HG02571 (cell line): ENCODE data around the gene PLXNA2.

Source experiments
- ATAC-seq: cut with Tn5 transposase; IDR thresholded peaks from one replicate; pipeline ENCODE4 v1.9.1; 2021; ENCODE audit warnings: mild to moderate bottlenecking, moderate library complexity; ENCODE audit not compliant: unreplicated experiment

Gene PLXNA2

GRCh38 chr1:208126108-208126507, 118.1 kb downstream of the PLXNA2 start:
- ATAC-seq = no peak

DNA sequence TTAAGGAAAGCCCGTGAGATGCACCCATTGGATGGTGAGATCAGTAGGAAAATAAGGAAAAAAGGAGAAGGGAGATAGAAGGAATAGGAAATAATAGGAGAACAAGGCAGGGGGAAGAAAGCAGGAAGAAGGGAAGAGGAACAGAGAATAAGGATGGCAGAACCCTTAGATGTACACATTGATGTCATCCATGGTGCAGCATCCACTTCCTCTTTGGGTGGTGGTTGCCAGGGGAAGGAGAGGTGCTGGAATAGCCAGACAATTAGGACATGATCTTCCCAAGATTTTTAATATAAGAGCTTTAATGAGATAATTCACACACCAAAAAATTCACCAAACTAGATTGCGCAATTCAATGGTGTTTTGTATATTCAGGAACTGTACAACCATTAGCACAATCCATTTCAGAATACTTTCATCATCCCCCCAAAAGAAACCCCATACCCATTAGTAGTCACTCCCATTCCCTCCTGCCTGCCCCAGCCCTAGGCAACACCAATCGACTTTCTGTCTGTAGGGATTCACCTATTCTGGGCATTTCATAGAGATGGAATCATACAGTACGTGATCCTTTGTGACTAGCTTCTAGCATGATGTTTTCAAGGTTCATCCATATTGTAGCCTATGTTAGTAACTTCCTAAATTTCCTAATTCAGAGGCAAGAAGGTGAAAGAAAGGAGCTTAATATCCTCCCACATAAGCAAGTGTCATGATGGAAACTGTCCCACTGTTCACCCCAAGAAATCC, 121.4 kb downstream of the PLXNA2 start:
- no peak for ATAC-seq

DNA sequence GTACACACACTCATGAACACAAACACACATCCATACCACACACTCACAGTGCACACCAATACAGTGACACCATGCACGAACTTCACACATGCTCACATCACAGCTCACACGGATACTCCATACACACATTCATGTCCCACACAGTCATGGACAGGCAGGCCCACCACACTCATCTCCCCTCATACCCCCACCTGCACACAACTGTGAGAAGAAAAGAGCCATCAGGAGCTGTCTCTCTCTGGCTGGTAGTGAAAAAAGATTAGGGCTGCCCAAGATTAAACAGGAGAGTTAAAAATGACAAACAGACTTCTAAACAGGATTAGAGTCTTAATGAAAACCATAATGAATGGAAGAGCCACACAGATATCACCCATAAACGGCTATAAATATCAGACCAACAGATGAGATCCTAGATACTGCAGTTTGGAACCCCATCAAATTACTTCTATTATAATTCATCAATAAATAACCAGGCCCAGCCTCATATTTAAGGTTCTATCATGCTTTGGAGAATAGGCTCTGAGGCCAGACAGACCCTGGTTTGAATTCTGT, 122.3 kb downstream of the PLXNA2 start:
- no peak for ATAC-seq

DNA sequence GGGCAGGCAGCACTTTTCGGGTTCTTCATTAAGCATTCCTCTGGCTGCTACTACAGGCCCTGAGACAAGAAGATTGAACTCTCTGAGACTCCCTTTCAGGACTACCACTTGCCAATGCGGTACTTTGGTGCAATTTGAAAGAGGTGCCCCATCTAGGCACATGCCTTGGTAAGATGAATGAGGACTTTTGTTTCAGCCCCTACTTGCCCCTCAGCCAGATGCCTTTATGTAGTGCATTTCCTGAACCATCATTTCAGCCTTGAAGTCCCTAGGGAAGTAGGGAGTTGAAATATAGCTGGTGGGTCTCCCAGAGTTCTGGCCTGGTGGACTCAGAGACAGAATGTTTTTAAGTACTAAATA, 123.8 kb downstream of the PLXNA2 start:
- no peak for ATAC-seq

GRCh38 chr1:208118841-208119606, 125.2 kb downstream of the PLXNA2 start:
- ATAC-seq = no peak

DNA sequence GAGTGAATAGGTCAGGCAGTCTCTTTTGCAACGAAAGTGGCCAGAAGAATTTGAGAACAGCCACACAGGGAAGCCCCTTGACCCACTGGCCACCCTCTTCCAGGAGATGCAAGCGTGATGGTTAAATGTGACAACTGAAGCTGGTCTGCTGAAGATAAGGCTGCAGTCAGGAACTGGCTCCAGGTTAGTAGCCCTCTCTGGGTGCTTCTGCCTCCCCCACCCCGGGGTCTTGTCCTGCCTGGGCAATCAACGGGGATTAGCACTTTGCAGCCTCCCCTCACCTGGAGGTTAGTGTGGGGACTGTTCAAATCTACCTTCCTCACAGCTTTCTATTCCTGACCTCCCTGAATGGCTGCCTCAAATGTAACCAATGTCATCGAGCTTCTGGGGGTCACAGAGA, 125.9 kb downstream of the PLXNA2 start:
- no peak for ATAC-seq

- ATAC-seq = no peak
Observed at GRCh38 chr1:208117826-208118225, 126.4 kb downstream of the PLXNA2 start.

DNA sequence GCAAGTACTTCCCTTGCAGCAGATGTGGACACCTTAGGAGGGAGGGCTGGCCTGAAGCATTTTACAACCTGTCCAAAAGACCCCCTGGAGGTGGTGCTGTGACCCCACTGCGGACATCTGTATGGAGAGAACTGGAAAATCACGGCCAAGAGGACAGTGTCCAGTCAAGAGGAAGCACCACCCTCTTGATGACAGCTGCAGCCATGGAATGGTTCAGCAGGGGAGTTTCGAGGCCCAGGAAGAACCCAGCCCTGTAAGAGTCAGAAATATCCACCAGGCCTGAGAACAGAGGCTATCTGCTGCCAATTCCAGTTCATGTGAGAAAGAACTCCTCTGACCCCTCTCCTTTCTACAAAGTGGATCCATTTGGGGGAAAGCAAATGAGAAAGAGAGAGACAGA, 126.8 kb downstream of the PLXNA2 start:
- no peak for ATAC-seq

DNA sequence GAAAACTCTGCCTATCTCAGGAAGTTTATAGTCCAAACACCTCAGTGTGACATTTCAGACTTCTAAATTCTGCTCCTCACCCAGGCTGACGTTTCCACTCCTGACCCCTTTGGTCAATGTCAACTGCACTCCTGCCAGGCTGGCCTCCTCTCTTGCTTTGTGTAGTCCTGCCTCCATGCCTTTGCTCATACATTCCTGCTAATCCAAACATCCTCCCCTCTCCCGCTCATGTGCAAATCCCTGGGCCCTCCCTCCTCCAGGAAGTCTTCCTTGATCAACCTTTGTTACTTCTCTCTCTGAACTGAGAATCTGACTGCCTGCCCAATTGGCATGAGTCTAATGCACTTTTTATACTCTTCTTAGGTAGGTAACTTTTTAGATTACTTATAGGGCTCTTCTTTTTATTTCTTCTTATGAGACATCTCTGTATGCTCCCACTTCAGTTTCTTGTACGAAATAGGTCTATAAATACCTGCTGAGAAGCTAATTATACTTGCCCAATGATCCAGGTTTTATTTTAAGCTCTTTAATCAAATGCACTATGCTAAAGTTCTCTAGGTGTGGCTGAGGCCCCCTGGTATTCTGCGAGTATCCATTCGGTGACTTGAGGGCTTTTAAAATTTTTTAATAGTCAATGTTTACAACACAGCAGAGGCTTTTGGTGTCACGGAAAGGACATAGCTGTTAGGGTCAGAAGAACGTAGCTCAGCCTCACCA, 128.1 kb downstream of the PLXNA2 start:
- ATAC-seq = no peak

DNA sequence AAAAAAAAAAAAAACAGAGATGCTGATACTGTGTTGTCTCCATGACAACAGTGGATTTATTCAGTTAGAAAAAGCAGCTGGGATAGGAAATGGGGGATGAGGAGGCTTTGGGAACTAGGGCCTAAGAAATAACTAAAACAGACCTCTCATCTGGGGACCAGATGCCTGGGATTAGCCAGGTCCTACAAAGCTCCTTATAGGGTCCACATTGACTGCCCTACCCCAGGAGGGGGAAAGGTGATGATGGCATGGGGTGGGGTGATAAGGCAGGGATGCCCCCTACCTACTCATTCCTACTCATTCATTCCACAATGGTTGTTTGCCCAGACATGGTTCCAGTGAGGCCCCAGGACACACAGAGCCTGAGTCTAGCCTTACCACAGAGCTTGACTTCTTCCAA, 131.2 kb downstream of the PLXNA2 start:
- no peak for ATAC-seq

GRCh38 chr1:208112401-208112800, 131.8 kb downstream of the PLXNA2 start:
- ATAC-seq = no peak

DNA sequence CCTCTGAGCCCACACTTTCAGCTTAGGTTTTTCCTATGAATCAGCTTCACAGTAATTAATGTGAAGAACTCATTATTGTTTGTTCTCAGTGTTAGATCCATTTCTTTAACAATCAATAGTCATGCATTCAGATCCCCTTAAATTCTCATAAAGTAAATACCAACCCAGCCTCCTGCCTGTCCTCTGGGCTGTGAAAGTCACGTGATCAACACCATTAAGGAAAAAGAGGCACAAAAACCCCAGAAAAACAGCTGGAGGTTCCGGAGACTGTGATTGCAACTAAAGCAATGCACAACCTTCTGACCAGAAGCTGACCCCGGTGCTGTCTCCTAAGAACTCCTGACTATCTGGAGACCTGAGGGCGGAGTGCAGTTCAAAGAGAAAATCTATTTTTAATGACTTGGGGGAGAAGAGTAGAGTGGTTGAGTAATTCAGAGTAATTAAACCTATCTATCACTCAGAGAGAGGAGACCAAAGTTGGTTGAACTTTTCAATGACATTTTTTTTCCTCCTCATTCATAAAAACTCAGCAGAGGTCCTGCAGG, 132.5 kb downstream of the PLXNA2 start:
- no peak for ATAC-seq

DNA sequence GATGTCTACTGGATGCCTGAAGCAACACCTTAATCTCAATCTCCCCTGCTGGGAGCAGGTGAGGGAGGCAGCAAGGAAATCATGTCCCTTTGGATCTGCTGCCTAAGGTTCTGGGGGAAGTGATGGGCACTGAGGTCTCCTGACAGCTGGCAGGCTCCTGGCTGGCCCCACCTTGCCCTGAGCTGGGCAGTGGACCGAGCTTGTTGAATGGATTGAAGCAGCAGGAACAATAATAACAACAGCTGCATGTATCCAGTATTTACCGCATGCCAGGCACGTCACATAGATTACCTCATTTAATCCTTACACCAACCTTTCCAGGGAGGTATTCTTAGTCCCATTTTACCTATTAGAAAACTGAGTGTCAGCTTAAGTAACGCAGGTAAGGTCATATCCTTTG, 133.9 kb downstream of the PLXNA2 start:
- no peak for ATAC-seq

DNA sequence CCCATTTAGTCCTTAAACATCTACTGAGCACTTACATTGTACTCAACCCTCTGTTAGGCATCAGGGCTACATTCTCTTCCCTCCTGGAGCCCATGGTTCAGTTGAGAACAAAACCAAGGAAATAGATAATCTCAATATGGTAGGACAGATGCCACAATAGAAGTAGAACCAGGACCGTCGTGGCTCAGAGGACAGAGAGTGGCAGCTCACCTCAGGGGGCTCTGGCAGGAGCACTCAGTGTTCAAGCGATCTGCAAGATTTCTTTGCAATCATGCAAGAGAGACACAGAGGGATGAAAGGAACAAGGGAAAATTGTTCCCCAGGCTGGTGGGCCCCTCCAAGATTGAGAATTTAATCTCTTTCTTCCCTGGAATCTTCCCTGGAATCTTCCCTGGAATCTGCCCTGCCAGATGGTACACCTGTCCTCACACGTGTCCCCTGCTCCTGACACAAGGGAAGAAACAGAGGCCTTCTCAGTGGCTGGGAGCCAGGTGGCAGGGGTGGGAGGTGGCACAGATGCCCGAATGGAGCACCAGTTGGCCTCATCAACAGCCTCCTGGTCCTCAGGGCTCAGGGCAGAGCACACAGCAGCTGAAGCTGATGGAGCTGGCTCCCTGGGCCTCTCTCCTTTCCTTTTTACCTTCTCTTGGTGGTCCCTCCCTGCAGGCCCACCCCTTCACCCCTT, 135.4 kb downstream of the PLXNA2 start:
- ATAC-seq = no peak

DNA sequence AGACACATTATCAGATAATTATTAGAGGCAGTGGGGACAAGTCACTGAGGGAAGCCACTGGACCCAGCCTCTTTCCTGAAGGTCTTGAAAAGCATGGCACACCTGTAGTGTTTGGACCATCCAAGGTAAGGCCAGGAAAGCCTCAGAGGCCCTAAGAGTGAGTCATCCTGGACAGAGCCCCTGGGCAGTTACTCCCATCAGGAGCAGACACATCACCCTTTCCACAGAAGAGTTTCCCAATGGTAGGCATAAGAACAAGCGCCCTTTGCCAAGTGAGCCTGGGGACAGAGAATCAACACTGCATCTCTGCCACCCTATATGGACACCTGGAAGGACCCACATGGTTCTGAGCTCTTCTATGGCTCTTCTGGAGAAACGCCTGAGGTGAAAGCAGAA, 136.0 kb downstream of the PLXNA2 start:
- no peak for ATAC-seq

DNA sequence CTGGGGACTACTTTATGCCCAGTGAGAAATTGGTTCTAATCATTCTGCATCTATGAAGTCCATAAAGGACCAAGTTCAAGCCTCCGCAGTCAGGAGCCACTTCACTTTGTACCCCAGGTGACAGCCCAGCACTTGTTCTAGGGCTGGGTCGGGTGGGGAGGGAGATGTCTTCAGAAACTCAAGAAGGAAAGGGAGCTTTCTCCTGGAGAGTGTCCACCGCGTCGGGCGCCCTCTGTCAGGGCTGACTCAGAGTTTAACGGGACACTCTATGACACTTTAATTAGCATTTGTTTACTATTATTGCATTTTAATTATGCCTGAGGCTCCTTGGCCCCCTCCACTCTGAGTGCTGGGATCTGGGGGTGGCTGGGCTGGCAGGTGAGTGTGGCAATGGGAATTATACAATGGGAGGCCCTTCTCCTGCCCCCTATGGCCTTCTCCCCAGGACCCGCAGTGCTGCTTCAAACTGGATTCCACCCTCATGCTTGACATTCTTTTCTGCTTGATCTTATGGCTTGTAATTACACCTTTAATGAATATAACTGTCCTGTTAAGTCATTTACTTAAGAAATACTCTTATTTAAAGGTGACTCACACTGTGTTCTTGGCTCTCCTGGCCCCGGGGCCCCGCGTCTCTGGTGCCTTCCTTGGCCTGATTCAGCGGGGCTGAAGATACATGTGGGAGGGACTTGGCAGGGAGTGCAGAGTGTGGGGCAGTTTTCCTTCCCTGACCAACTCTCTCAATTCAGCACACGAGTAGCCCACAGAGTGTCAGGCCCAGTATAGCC, 136.6 kb downstream of the PLXNA2 start:
- no peak for ATAC-seq

DNA sequence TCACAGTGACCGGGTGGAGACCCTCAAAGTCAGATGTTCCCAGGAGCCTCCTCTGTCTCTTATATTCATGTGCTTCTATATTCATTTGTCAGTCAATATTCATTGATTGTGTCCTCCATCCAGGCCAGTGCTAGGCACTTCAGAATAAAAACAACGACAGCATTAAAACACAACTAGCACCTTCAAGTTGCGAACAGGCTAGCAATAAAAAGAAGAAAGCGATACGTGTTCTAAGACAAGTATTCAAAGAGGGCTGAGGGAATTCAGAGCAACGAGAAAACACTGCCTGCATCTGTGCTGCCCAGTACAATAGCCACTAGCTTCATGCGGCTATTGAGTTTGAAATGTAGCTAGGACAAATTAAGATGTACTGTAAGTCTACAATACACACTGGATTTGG, 138.0 kb downstream of the PLXNA2 start:
- ATAC-seq = no peak

- ATAC-seq = no peak
Observed at GRCh38 chr1:208105756-208106155, 138.4 kb downstream of the PLXNA2 start.

DNA sequence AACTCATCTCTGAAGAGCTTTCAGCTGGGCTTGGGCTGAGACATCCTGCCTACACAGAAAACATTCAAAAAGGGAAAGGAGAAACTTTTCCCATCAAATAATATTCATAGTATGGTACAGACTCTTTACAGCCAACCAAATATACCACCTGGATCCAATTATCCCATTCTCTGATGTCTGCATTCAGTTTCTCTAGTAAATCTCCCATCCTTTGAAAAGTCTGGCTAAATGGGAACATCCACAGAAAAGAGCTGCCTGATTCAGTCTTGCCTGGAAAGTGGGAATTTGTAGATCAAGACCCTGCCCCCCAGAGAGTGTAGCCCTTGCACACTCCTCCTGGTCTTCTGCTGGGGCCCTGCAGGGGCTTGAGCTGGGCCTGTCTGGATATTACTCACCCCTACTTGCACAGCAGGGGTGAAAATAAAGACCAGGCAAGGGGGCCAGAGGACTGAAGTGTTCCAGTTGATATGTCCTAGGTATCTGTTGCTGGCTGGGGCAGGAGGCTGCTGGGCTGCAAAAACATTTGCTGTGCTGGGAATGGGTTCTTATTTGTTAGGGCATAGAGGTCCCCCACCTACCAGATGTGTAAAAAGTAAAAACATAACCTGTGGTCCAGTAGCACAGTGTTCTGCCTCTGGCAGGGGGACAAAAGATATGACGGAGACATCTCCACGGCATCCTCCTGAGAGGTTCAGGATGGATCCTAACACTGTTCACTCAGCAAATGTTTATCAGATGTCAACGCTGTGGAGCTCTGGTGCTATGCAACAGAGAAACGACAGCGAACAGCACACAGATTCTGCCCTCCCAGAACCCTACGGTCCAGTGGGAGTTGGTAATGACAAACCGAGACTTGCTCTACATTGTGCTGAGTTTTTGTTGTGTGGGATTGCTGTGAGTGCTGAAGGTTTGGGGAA, 140.3 kb downstream of the PLXNA2 start:
- no peak for ATAC-seq
